HG02973 (cell line): ENCODE measurements around the gene ZNF622.
A peak's percentile ranks its signal among the peaks of the same experiment; 100 is the strongest.

Experiments
- ATAC-seq: cut with Tn5 transposase; IDR thresholded peaks from one replicate; pipeline ENCODE4 v1.9.1; 2021; ENCODE audit warnings: moderate library complexity; ENCODE audit not compliant: unreplicated experiment

Gene ZNF622

GRCh38 chr5:16465544-16466432 lies at the start of gene ZNF622:
Gene ZNF622 (minus strand): TSS chr5:16465800. CDS start chr5:16465665, 135 bp downstream.
- ATAC-seq, result peak; percentile 77

- no peak for ATAC-seq
Measured at GRCh38 chr5:16510098-16510497, 44.5 kb upstream of the ZNF622 start.

GRCh38 chr5:16508730-16509531 lies 43.3 kb upstream of the ZNF622 start:
- ATAC-seq, result no peak

GRCh38 chr5:16507716-16508115 lies 42.1 kb upstream of the ZNF622 start:
- ATAC-seq, result no peak

- no peak for ATAC-seq
Measured at GRCh38 chr5:16505904-16506303, 40.3 kb upstream of the ZNF622 start.

GRCh38 chr5:16505140-16505891 lies 39.7 kb upstream of the ZNF622 start:
- ATAC-seq, result no peak

GRCh38 chr5:16504571-16504970 lies 39.0 kb upstream of the ZNF622 start:
- ATAC-seq, result no peak

- no peak for ATAC-seq
Measured at GRCh38 chr5:16502866-16503265, 37.3 kb upstream of the ZNF622 start.

- ATAC-seq, result no peak
Measured at GRCh38 chr5:16500024-16500423, 34.4 kb upstream of the ZNF622 start.

GRCh38 chr5:16497546-16497945 lies 31.9 kb upstream of the ZNF622 start:
- no peak for ATAC-seq

- ATAC-seq, result no peak
Measured at GRCh38 chr5:16493261-16493660, 27.7 kb upstream of the ZNF622 start.

GRCh38 chr5:16492398-16493140 lies 27.0 kb upstream of the ZNF622 start:
- no peak for ATAC-seq

GRCh38 chr5:16490911-16491310 lies 25.3 kb upstream of the ZNF622 start:
- no peak for ATAC-seq

GRCh38 chr5:16489322-16489791 lies 23.8 kb upstream of the ZNF622 start:
- ATAC-seq, result peak; percentile 58

GRCh38 chr5:16487456-16487855 lies 21.9 kb upstream of the ZNF622 start:
- no peak for ATAC-seq

- no peak for ATAC-seq
Measured at GRCh38 chr5:16486711-16487111, 21.1 kb upstream of the ZNF622 start.

- no peak for ATAC-seq
Measured at GRCh38 chr5:16485656-16486055, 20.1 kb upstream of the ZNF622 start.

GRCh38 chr5:16484081-16484480 lies 18.5 kb upstream of the ZNF622 start:
- ATAC-seq, result no peak

- no peak for ATAC-seq
Measured at GRCh38 chr5:16483361-16483760, 17.8 kb upstream of the ZNF622 start.

GRCh38 chr5:16482891-16483290 lies 17.3 kb upstream of the ZNF622 start:
- ATAC-seq, result no peak
